ENCODE measurements around the gene SERTAD1. TPM values are rescaled to one million over a fixed set of nuclear protein-coding genes. Genes with fewer than 3 reads are reported as not detected.

The SERTAD1 gene
- polyA plus RNA-seq, 1 of the 3 experiments (the other 2 are of a cell fraction) = 10.4 TPM

GRCh38 chr19:40396886-40397567, 28.8 kb downstream of the SERTAD1 start:
- H3K27ac ChIP-seq (ENCODE audit: low read depth in 2 of 2, low read length in 1 of 2) = no peak overlapping the region
- H3K9me2 ChIP-seq = no peaks in the 10 kb centered on the region
- no peak for DNase-seq
- H3K4me2 ChIP-seq = no peak overlapping the region
- no peak overlapping the region for H3K9ac ChIP-seq
- H2AFZ ChIP-seq (ENCODE audit: low read depth) = no peak overlapping the region
- WGBS (ENCODE audit: low lambda C conversion rate) = 63% methylated on average over 12 of the region's 20 CpGs
- no peaks in the 10 kb centered on the region for H4K20me1 ChIP-seq (ENCODE audit: insufficient read depth)
- POLR2A ChIA-PET = no interaction called here
- no peaks in the 10 kb centered on the region; a peak in 1 of 4 replicates for H3K4me1 ChIP-seq (ENCODE audit: control insufficient read depth in 1 of 2, insufficient read depth in 2 of 2, low read depth in 1 of 2, low read length in 1 of 2)
- no peaks in the 10 kb centered on the region for H3K79me2 ChIP-seq (ENCODE audit: insufficient read depth)
- H3F3A ChIP-seq (replicated peaks; ENCODE audit: insufficient read depth) = no peaks in the 10 kb centered on the region
- no peaks in the 10 kb centered on the region for H3K36me3 ChIP-seq (replicated peaks in 1 of 2; ENCODE audit: control insufficient read depth in 1 of 2, insufficient read depth in 2 of 2, low read length in 1 of 2)
- no peak overlapping the region for H3K4me3 ChIP-seq (ENCODE audit: low read depth in 2 of 2, low read length in 1 of 2)
- no peaks in the 10 kb centered on the region for H3K9me3 ChIP-seq
- no peaks in the 10 kb centered on the region for H3K27me3 ChIP-seq (ENCODE audit: insufficient read depth)
- CTCF ChIA-PET = interaction anchor here (1.3 to 2.4 kb wide), 2 partner anchors 24 to 92 kb away, joined by 3 to 6 read pairs; no protein-coding TSS in a partner anchor
- TF ChIP-seq ZBTB33 (IDR thresholded peaks at IDR 0.05; ENCODE audit: borderline replicate concordance, low read depth) (no peak), RXRA (IDR thresholded peaks at IDR 0.05; ENCODE audit: borderline replicate concordance, low read depth) (no peak), EP300 (IDR thresholded peaks at IDR 0.05; ENCODE audit: borderline replicate concordance in 1 of 2, low read depth in 1 of 2, low read length in 1 of 2) (no peak)

- ChIA-PET CTCF (interaction anchor here (1.1 to 2.4 kb wide), 5 partner anchors 17 to 175 kb away, joined by 3 to 6 read pairs (median 3); no protein-coding TSS in a partner anchor), POLR2A (interaction anchor here (0.7 kb wide), 1 partner anchor 129 kb away, joined by 3 read pairs; no protein-coding TSS in a partner anchor)
- Histone ChIP-seq H3K4me3 (ENCODE audit: low read depth in 2 of 2, low read length in 1 of 2) (no peak overlapping the region), H3K27ac (ENCODE audit: low read depth in 2 of 2, low read length in 1 of 2) (no peak overlapping the region), H2AFZ (ENCODE audit: low read depth) (no peak overlapping the region), H3K9me2 (no peaks in the 10 kb centered on the region), H3K4me1 (ENCODE audit: control insufficient read depth in 1 of 2, insufficient read depth in 2 of 2, low read depth in 1 of 2, low read length in 1 of 2) (no peaks in the 10 kb centered on the region; a peak in 1 of 4 replicates), H3K9ac (no peak overlapping the region), H3F3A (replicated peaks; ENCODE audit: insufficient read depth) (no peaks in the 10 kb centered on the region), H4K20me1 (ENCODE audit: insufficient read depth) (no peaks in the 10 kb centered on the region), H3K4me2 (no peak overlapping the region), H3K27me3 (ENCODE audit: insufficient read depth) (no peaks in the 10 kb centered on the region), H3K9me3 (no peaks in the 10 kb centered on the region), H3K79me2 (ENCODE audit: insufficient read depth) (no peaks in the 10 kb centered on the region), H3K36me3 (replicated peaks in 1 of 2; ENCODE audit: control insufficient read depth in 1 of 2, insufficient read depth in 2 of 2, low read length in 1 of 2) (no peaks in the 10 kb centered on the region)
- TF ChIP-seq FOXM1 (IDR thresholded peaks at IDR 0.05; ENCODE audit: low read depth) (no peak), REST (IDR thresholded peaks at IDR 0.05; ENCODE audit: low read depth, low read length) (no peak), POLR2AphosphoS5 (IDR thresholded peaks at IDR 0.05; ENCODE audit: low read depth, low read length) (no peak), EP300 (IDR thresholded peaks at IDR 0.05; ENCODE audit: borderline replicate concordance in 1 of 2, low read depth in 1 of 2, low read length in 1 of 2) (no peak), SIN3A (IDR thresholded peaks at IDR 0.05; ENCODE audit: borderline replicate concordance, low read depth, low read length) (no peak), USF1 (IDR thresholded peaks at IDR 0.05; ENCODE audit: borderline replicate concordance, low read depth) (no peak), TCF12 (IDR thresholded peaks at IDR 0.05) (no peak), FOSL2 (IDR thresholded peaks at IDR 0.05; ENCODE audit: borderline replicate concordance, low read depth) (no peak), RAD21 (IDR thresholded peaks at IDR 0.05; ENCODE audit: low read length) (no peak), TAF1 (IDR thresholded peaks at IDR 0.05; ENCODE audit: borderline replicate concordance, low read depth, low read length) (no peak), GABPA (IDR thresholded peaks at IDR 0.05; ENCODE audit: low read depth) (no peak), JUND (IDR thresholded peaks at IDR 0.05) (no peak), TEAD4 (IDR thresholded peaks at IDR 0.05; ENCODE audit: borderline replicate concordance, insufficient read depth) (no peak), MEF2A (IDR thresholded peaks at IDR 0.05; ENCODE audit: borderline replicate concordance, low read depth) (no peak), RCOR1 (IDR thresholded peaks at IDR 0.05; ENCODE audit: low read length) (no peak), YY1 (IDR thresholded peaks at IDR 0.05; ENCODE audit: low read depth) (no peak), MAX (IDR thresholded peaks at IDR 0.05; ENCODE audit: low read depth) (no peak)
- 58% methylated on average over 13 of the region's 14 CpGs for WGBS (ENCODE audit: low lambda C conversion rate)
- no peak for DNase-seq
These were observed 29.8 kb downstream of the SERTAD1 start for GRCh38 chr19:40395956-40396355.
